ENCODE results near the gene RBM28.

The RBM28 gene

GRCh38 chr7:128385988-128386925 lies 42.5 kb upstream of the RBM28 start:
- Histone ChIP-seq H3K36me3 (ENCODE audit: insufficient read depth, low read length) (no peaks in the 10 kb centered on the region), H3K27me3 (ENCODE audit: insufficient read depth, low read length) (0 out of 2 replicates have a peak, but pooled peaks cover 8% of the 10 kb centered on the region), H2AFZ (ENCODE audit: low read length, unreplicated experiment) (no peak overlapping the region), H3K4me1 (ENCODE audit: control insufficient read depth, insufficient read depth, low read length, unreplicated experiment) (no peaks in the 10 kb centered on the region), H3K79me2 (ENCODE audit: control insufficient read depth, insufficient read depth, low read length, unreplicated experiment) (no peaks in the 10 kb centered on the region), H3K4me3 (ENCODE audit: low read depth, low read length) (no peak overlapping the region), H3K27ac (ENCODE audit: low read depth, low read length) (no peak overlapping the region)

- Histone ChIP-seq H3K27me3 (ENCODE audit: insufficient read depth, low read length) (0 out of 2 replicates have a peak, but pooled peaks cover 8% of the 10 kb centered on the region), H3K4me1 (ENCODE audit: control insufficient read depth, insufficient read depth, low read length, unreplicated experiment) (no peaks in the 10 kb centered on the region), H3K36me3 (ENCODE audit: insufficient read depth, low read length) (no peaks in the 10 kb centered on the region), H2AFZ (ENCODE audit: low read length, unreplicated experiment) (no peak overlapping the region), H3K4me3 (ENCODE audit: low read depth, low read length) (no peak overlapping the region), H3K27ac (ENCODE audit: low read depth, low read length) (no peak overlapping the region), H3K79me2 (ENCODE audit: control insufficient read depth, insufficient read depth, low read length, unreplicated experiment) (no peaks in the 10 kb centered on the region)
Observed at GRCh38 chr7:128384726-128385125, 41.0 kb upstream of the RBM28 start.

GRCh38 chr7:128383776-128384175 lies 40.1 kb upstream of the RBM28 start:
- H3K4me1 ChIP-seq (ENCODE audit: control insufficient read depth, insufficient read depth, low read length, unreplicated experiment) = no peaks in the 10 kb centered on the region

GRCh38 chr7:128381161-128381821 lies 37.6 kb upstream of the RBM28 start:
- Histone ChIP-seq H3K27me3 (ENCODE audit: insufficient read depth, low read length) (no peaks in the 10 kb centered on the region), H3K79me2 (ENCODE audit: control insufficient read depth, insufficient read depth, low read length, unreplicated experiment) (no peaks in the 10 kb centered on the region), H2AFZ (ENCODE audit: low read length, unreplicated experiment) (no peak overlapping the region), H3K36me3 (ENCODE audit: insufficient read depth, low read length) (no peaks in the 10 kb centered on the region), H3K4me1 (ENCODE audit: control insufficient read depth, insufficient read depth, low read length, unreplicated experiment) (no peaks in the 10 kb centered on the region), H3K27ac (ENCODE audit: low read depth, low read length) (no peak overlapping the region), H3K4me3 (ENCODE audit: low read depth, low read length) (no peak overlapping the region)

More at GRCh38 chr7:128383776-128384175, 40.1 kb upstream of the RBM28 start:
- Histone ChIP-seq H2AFZ (ENCODE audit: low read length, unreplicated experiment) (no peak overlapping the region), H3K79me2 (ENCODE audit: control insufficient read depth, insufficient read depth, low read length, unreplicated experiment) (no peaks in the 10 kb centered on the region), H3K27ac (ENCODE audit: low read depth, low read length) (no peak overlapping the region), H3K4me3 (ENCODE audit: low read depth, low read length) (no peak overlapping the region), H3K27me3 (ENCODE audit: insufficient read depth, low read length) (0 out of 2 replicates have a peak, but pooled peaks cover 8% of the 10 kb centered on the region), H3K36me3 (ENCODE audit: insufficient read depth, low read length) (no peaks in the 10 kb centered on the region)

- H3K79me2 ChIP-seq (ENCODE audit: control insufficient read depth, insufficient read depth, low read length, unreplicated experiment) = no peaks in the 10 kb centered on the region
- no peak overlapping the region for H2AFZ ChIP-seq (ENCODE audit: low read length, unreplicated experiment)
- H3K4me3 ChIP-seq (ENCODE audit: low read depth, low read length) = no peak overlapping the region
- H3K27ac ChIP-seq (ENCODE audit: low read depth, low read length) = no peak overlapping the region
- H3K4me1 ChIP-seq (ENCODE audit: control insufficient read depth, insufficient read depth, low read length, unreplicated experiment) = no peaks in the 10 kb centered on the region
- H3K36me3 ChIP-seq (ENCODE audit: insufficient read depth, low read length) = no peaks in the 10 kb centered on the region
- no peaks in the 10 kb centered on the region for H3K27me3 ChIP-seq (ENCODE audit: insufficient read depth, low read length)
Observed at GRCh38 chr7:128380483-128381106, 36.9 kb upstream of the RBM28 start.

- Histone ChIP-seq H3K4me1 (ENCODE audit: control insufficient read depth, insufficient read depth, low read length, unreplicated experiment) (no peaks in the 10 kb centered on the region), H2AFZ (ENCODE audit: low read length, unreplicated experiment) (no peak overlapping the region), H3K27ac (ENCODE audit: low read depth, low read length) (no peak overlapping the region), H3K79me2 (ENCODE audit: control insufficient read depth, insufficient read depth, low read length, unreplicated experiment) (no peaks in the 10 kb centered on the region), H3K36me3 (ENCODE audit: insufficient read depth, low read length) (no peaks in the 10 kb centered on the region), H3K4me3 (ENCODE audit: low read depth, low read length) (no peak overlapping the region), H3K27me3 (ENCODE audit: insufficient read depth, low read length) (no peaks in the 10 kb centered on the region)
Observed at GRCh38 chr7:128379900-128380479, 36.3 kb upstream of the RBM28 start.

GRCh38 chr7:128378637-128379036 lies 34.9 kb upstream of the RBM28 start:
- Histone ChIP-seq H3K4me1 (ENCODE audit: control insufficient read depth, insufficient read depth, low read length, unreplicated experiment) (no peaks in the 10 kb centered on the region), H3K79me2 (ENCODE audit: control insufficient read depth, insufficient read depth, low read length, unreplicated experiment) (no peaks in the 10 kb centered on the region), H3K4me3 (ENCODE audit: low read depth, low read length) (no peak overlapping the region), H2AFZ (ENCODE audit: low read length, unreplicated experiment) (no peak overlapping the region), H3K27me3 (ENCODE audit: insufficient read depth, low read length) (no peaks in the 10 kb centered on the region), H3K27ac (ENCODE audit: low read depth, low read length) (no peak overlapping the region), H3K36me3 (ENCODE audit: insufficient read depth, low read length) (no peaks in the 10 kb centered on the region)

- H2AFZ ChIP-seq (ENCODE audit: low read length, unreplicated experiment) = no peak overlapping the region
- no peak overlapping the region for H3K4me3 ChIP-seq (ENCODE audit: low read depth, low read length)
- H3K79me2 ChIP-seq (ENCODE audit: control insufficient read depth, insufficient read depth, low read length, unreplicated experiment) = no peaks in the 10 kb centered on the region
- H3K27me3 ChIP-seq (ENCODE audit: insufficient read depth, low read length) = no peaks in the 10 kb centered on the region
- H3K4me1 ChIP-seq (ENCODE audit: control insufficient read depth, insufficient read depth, low read length, unreplicated experiment) = no peaks in the 10 kb centered on the region
- H3K27ac ChIP-seq (ENCODE audit: low read depth, low read length) = no peak overlapping the region
- no peaks in the 10 kb centered on the region for H3K36me3 ChIP-seq (ENCODE audit: insufficient read depth, low read length)
Observed at GRCh38 chr7:128376077-128376476, 32.4 kb upstream of the RBM28 start.

- Histone ChIP-seq H3K27ac (ENCODE audit: low read depth, low read length) (no peak overlapping the region), H2AFZ (ENCODE audit: low read length, unreplicated experiment) (no peak overlapping the region), H3K36me3 (ENCODE audit: insufficient read depth, low read length) (no peaks in the 10 kb centered on the region), H3K79me2 (ENCODE audit: control insufficient read depth, insufficient read depth, low read length, unreplicated experiment) (no peaks in the 10 kb centered on the region), H3K27me3 (ENCODE audit: insufficient read depth, low read length) (no peaks in the 10 kb centered on the region), H3K4me1 (ENCODE audit: control insufficient read depth, insufficient read depth, low read length, unreplicated experiment) (no peaks in the 10 kb centered on the region), H3K4me3 (ENCODE audit: low read depth, low read length) (no peak overlapping the region)
Observed at GRCh38 chr7:128374041-128374440, 30.3 kb upstream of the RBM28 start.

- Histone ChIP-seq H3K27me3 (ENCODE audit: insufficient read depth, low read length) (no peaks in the 10 kb centered on the region), H3K79me2 (ENCODE audit: control insufficient read depth, insufficient read depth, low read length, unreplicated experiment) (no peaks in the 10 kb centered on the region), H2AFZ (ENCODE audit: low read length, unreplicated experiment) (no peak overlapping the region), H3K36me3 (ENCODE audit: insufficient read depth, low read length) (no peaks in the 10 kb centered on the region), H3K27ac (ENCODE audit: low read depth, low read length) (no peak overlapping the region), H3K4me3 (ENCODE audit: low read depth, low read length) (no peak overlapping the region), H3K4me1 (ENCODE audit: control insufficient read depth, insufficient read depth, low read length, unreplicated experiment) (no peaks in the 10 kb centered on the region)
Observed at GRCh38 chr7:128373606-128374005, 29.9 kb upstream of the RBM28 start.

Data from ACC112 (cell line).